Stimulated activated CD8-positive, alpha-beta memory T cell treated with anti-CD3 and anti-CD28 coated beads, Interleukin-12 subunit alpha, Interleukin-12 subunit beta, amount 100 ng/mL, for 1 hour (primary cell): ENCODE measurements around the gene ILF3.

Experiments used
- DNase-seq: peaks from one replicate; pipeline ENCODE4 v3.0.0-alpha.2; 2020; ENCODE audit warnings: low read depth

The ILF3 gene

DNA sequence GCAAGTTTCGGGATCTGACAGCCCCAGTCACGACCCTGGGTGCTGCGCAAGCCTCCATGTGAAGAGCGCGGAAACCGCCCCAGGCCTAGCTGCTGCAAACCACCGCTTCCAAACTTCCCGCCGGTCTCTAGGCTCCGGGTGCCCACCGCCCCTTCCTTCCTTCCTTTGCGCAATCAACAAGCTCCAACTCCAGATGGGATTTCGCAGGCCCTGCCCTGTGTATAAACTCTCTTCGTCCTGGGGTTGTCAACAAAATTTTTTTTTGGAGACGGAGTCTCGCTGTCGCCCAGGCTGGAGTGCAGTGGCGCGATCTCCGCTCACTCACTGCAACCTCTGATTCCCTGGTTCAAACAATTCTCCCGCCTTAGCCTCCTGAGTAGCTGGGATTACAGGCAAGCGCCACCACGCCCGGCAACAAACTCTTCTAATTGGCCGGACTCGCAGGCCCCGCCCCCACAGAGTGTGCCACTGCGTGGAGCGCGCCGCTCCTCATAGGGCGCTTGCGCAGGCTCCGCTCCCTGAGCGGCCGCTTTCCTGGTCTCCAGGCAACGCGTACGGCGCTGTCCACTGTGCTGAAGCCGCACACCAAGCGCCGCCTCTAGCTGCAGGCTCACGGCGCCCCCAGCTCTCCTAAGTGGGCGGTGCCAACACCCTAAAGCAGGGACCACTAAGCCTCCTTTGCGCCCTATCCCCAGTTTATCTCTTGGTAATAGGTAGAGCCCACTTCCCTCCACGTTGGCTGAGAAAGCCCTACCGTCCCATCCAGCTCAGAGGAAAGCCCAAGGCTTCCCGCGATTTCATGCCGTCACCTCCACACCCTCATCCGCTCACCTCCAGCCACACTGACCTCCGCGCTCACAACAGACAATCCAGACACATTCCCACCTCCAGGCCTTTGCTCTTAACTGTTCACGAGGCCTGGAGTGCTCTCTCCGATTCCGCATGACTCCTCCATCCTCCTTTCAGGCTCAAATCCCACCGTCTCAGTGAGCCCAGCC is 41.6 kb downstream of the ILF3 start:
- DNase-seq = peak; percentile 76

- DNase-seq = peak; percentile 66
Measured at GRCh38 chr19:10699650-10700335, 45.6 kb downstream of the ILF3 start.

- DNase-seq = no peak
Measured at GRCh38 chr19:10701955-10702525, 47.9 kb downstream of the ILF3 start.

DNA sequence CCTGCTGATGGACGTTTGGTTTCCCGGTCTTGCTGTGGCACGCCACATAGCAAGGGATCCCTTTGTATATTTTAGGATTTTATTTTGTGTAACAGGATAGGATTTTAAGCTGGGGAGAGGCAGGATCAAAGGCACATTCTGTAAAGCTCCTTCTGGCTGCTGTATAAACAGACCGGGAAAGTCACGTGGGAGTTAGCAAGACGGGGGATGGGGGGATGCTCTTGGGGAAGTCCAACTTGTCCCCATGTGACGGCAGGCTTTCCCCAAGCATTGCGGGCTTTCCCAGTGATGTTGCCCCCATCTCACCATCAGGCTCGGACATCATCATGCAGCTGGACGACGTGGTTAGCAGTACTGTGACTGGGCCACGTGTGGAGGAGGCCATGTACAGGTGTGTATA is 52.8 kb downstream of the ILF3 start:
- DNase-seq = no peak

GRCh38 chr19:10707440-10707839 is 53.3 kb downstream of the ILF3 start:
- no peak for DNase-seq

GRCh38 chr19:10708291-10708690 is 54.1 kb downstream of the ILF3 start:
- DNase-seq = no peak

DNA sequence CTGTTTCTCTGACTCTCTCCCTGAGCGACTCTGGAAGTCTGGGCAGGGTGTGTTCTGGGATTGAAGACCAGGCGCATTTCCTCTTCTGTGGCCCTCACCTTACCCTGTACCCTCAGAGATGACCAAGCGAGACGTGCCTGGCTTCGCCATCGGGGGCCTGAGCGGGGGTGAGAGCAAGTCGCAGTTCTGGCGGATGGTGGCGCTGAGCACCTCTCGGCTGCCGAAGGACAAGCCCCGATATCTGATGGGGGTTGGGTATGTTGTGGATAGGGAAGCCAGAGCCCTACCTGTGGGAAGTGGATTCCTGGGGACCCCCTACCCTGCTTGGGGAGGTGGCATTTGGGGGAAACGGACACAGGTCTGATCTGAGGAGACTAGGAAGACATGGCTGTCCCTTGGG is 57.9 kb downstream of the ILF3 start:
- DNase-seq = no peak

DNA sequence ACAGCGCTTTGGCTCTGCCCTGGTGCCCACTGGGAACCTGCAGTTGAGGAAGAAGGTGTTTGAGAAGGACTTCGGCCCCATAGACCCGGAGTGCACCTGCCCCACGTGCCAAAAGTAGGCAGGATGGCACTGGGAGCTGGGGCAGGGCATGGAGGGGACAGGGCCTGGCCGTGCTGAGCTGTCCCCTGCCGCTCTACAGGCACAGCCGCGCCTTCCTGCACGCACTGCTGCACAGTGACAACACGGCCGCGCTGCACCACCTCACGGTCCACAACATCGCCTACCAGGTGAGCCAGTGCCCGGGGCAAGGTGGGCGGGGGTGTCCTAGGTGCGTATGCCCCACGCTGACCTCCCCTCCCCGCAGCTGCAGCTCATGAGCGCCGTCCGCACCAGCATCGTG is 58.6 kb downstream of the ILF3 start:
- no peak for DNase-seq

- no peak for DNase-seq
Measured at GRCh38 chr19:10713317-10713716, 59.2 kb downstream of the ILF3 start.

- no peak for DNase-seq
Measured at GRCh38 chr19:10717054-10717355, 62.9 kb downstream of the ILF3 start.

DNA sequence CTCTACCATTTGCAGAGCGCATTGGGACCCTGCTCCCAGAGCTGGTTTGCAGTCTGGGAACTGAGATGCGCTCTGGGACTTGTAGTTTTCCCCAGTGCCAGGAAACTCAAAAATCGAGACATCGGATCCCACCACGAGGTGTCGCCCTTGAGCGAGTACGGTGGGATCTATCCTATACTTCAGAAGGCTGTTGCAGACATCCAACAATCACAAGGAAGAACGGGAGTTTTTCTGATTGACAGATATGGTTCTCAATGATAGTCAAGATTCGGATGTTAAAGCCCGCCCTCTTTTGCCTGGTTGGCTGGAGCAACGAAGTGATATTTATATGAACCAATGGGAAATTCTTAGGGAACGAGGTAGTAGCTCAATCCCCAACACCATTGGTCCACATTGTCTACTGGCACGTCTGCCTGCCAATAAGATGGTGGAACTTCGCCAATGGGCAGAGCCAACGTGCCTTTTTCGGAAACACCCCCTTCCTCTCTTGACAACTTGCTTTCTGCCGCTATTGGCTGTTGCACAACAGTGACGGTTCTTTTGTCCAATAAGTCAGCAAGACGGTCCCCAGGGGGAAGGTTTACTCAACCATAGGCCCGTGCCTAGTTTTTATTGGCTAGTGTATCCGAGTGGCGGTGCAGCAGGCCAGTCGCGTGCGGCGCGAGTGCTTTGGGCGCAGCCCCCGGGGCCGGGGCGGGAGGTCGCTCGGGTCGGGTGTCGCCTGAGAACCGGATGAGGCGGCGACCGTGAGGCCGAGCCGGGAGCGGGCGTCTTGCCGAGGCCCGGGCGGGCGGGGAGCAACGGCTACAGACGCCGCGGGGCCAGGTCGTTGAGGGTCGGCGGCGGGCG is 63.4 kb downstream of the ILF3 start, which contains the start of gene DNM2:
DNM2 (plus strand) TSS at position 724 of the 849 bp plus-strand sequence. CDS start 164 bp downstream, outside the sequence.
- peak; percentile 92 for DNase-seq

GRCh38 chr19:10718205-10719196 is 64.4 kb downstream of the ILF3 start:
- DNase-seq = no peak

- no peak for DNase-seq
Measured at GRCh38 chr19:10719466-10719961, 65.4 kb downstream of the ILF3 start.

DNA sequence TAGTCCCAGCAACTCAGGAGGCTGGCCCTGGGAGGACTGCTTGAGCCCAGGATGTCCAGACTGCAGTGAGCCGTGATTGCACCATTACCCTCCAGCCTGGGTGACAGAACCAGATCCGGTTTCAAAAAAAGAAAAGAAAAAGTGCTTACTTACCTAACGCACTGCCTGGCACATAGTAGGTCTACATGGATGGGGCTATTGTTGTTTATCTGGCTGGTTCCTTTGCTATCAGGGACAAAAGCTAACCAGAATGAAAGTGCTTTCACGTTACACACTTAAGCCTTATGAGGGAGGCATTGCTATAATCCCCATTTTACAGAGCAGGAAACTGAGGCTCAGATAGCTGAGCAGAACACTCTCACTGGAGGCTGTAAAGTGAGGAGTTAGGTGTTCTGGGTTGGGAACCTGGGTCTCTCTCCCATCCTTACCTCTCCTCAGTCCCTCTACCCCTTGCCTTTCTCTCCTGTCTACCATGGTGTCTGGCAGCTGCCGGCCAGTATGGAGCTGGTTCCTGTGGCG is 66.5 kb downstream of the ILF3 start:
- no peak for DNase-seq

DNA sequence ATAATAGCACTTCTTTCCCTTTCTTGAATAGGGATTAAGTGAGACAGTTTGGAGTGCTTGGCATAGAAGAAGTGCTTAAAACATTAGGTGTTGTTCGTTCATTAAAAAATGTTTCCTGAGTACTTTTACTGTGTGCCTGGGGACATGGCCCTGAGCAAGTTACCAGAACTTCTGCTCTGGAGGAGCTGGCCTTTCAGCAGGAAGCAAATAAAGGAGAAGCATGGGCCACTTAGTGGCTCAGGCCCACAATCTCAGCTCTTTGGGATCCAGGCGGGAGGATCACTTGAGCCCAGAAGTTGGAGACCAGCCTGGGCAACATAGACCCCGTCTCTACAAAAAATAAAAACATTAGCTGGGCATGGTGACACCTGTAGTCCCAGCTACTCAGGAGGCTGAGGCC is 69.4 kb downstream of the ILF3 start:
- no peak for DNase-seq

DNA sequence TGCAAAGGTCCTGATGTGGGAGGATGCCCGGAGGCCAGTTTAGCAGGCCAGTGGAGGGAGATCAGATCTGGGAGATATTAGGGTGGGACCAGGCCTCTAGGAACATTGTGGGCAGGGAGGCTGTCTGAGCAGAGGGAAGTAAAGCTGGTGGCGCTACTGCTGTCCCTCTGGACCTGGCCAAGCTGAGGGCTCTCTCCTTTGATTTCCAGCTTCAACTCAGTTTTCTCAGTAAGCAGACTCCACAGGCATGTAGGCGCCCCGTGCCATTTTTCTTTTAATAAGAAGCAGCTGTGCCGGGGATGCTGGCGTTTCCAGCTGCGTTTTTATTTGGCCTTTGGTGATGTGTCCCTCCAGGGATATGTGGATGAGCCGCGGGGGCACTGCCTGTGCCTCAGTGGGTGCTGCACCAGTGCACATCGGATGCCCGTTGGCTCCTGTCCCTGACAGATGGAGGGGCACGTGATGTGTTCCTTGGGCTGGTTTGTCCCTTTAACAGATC is 70.5 kb downstream of the ILF3 start:
- DNase-seq = no peak

- DNase-seq = no peak
Measured at GRCh38 chr19:10725415-10725814, 71.3 kb downstream of the ILF3 start.

DNA sequence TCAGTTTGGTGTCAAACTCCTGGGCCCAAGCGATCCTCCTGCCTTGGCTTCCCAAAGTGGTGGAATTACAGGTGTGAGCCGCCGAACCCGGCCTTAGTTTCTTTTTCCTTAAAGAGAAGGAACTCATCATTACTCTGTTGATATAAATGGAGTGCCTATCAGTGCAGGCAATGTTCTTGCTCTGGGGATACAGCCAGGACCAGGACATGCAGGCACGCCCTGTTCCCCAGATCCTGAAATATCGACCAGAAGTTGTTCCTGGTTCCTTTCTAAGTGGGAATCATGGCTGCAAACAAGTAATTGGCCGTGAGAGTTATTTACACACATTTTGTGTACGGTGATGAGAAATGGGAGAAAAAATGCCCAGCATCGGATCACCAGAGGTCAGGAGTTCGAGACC is 72.1 kb downstream of the ILF3 start:
- no peak for DNase-seq

GRCh38 chr19:10727685-10728201 is 73.6 kb downstream of the ILF3 start:
- no peak for DNase-seq

DNA sequence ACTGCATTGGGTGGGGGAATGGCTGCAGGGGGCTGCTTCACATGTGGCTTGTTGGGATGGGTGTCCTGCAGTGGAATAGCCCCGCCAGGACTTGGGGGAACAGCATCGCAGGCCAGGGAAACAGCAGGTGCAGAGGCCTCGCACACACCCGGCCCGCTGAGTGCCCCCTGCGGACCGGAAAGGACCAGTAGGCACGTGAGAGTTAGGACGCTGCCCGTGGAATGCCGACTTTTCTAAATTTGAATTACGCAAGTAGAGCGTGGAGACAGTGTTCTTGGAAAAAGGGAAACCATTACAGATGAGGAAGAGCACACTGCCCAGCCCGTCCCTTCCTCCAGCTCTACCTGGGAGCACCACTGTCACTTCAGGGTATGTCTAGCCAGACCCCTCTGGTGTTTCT is 75.3 kb downstream of the ILF3 start:
- no peak for DNase-seq
